ENCODE results near the gene CCR7. TPM values are rescaled to one million over a fixed set of nuclear protein-coding genes. Genes with fewer than 3 reads are reported as not detected.
A peak's percentile ranks its signal among the peaks of the same experiment; 100 is the strongest.

The CCR7 gene
- total RNA-seq (100 to 1,000 TPM; 268 to 269 TPM), polyA plus RNA-seq (100 to 1,000 TPM; 436 to 502 TPM)

- peak within 1 kb of the TSS; percentile 88 to 98 (median 96) for H3K4me3 Mint-ChIP-seq
- peaks cover 0 to 3% (median 0%) of the 10 kb centered on the region in 8 donors for H3K9me3 Mint-ChIP-seq
- no peaks in the 10 kb centered on the region for H3K27me3 Mint-ChIP-seq
- peaks cover 38 to 83% (median 60%) of the 10 kb centered on the region in 4 donors for H3K4me1 Mint-ChIP-seq
- H3K27ac ChIP-seq (ENCODE audit: low read depth, low read length) = peak within 1 kb of the TSS; percentile 94
- no peaks in the 10 kb centered on the region for H3K27me3 ChIP-seq (ENCODE audit: insufficient read depth, low read length)
- H3K27ac Mint-ChIP-seq = peak within 1 kb of the TSS; percentile 95 to 100 (median 99)
- DNase-seq = peak; percentile 83 to 94 (median 85)
- intact Hi-C loops (cut with micrococcal nuclease) = loop anchor here (1.0 to 10.0 kb wide), 5 partner anchors 11 to 160 kb away; partner anchors contain the start of gene TOP2A
- H3K36me3 Mint-ChIP-seq = peaks cover 36 to 47% of the 10 kb centered on the region in 2 donors
- peaks cover 73% of the 10 kb centered on the region for H3K4me1 ChIP-seq (ENCODE audit: insufficient read depth, low read length)
- H3K4me3 ChIP-seq (ENCODE audit: low read length in 2 of 2) = peak within 1 kb of the TSS; percentile 94 to 96
- ChIA-PET POLR2A (ENCODE audit: partially characterized antibody) (interaction anchor here (0.8 to 28.0 kb wide), 24 partner anchors 8 to 1124 kb away, joined by 3 to 1226 read pairs (median 8); partner anchors contain the start of genes EIF1, SMARCE1 and TOP2A), CTCF (ENCODE audit: partially characterized antibody) (interaction anchor here (0.9 to 19.3 kb wide), 9 partner anchors 10 to 248 kb away, joined by 3 to 512 read pairs (median 11); no protein-coding TSS in a partner anchor)
- H3K36me3 ChIP-seq (ENCODE audit: insufficient read depth, low read length) = peaks cover 9% of the 10 kb centered on the region
- H3K9me3 ChIP-seq (ENCODE audit: control insufficient read depth in 1 of 2, low read length in 2 of 2) = no peaks in the 10 kb centered on the region
Measured at GRCh38 chr17:40564883-40565768, at the start of gene CCR7. Gene CCR7 (minus strand): TSS chr17:40565472. CDS start chr17:40565409, 63 bp downstream.

- CTCF ChIA-PET (ENCODE audit: partially characterized antibody) = interaction anchor here (0.6 to 16.9 kb wide), 23 partner anchors 10 to 297 kb away, joined by 3 to 435 read pairs (median 6); partner anchors contain the start of gene CCR7
- Histone ChIP-seq H3K27ac (ENCODE audit: low read depth, low read length) (peak overlapping the region; percentile 66), H3K4me3 (ENCODE audit: low read length in 2 of 2) (no peak overlapping the region), H3K9me3 (ENCODE audit: control insufficient read depth in 1 of 2, low read length in 2 of 2) (no peaks in the 10 kb centered on the region), H3K36me3 (ENCODE audit: insufficient read depth, low read length) (no peaks in the 10 kb centered on the region), H3K27me3 (ENCODE audit: insufficient read depth, low read length) (no peaks in the 10 kb centered on the region), H3K4me1 (ENCODE audit: insufficient read depth, low read length) (peaks cover 77% of the 10 kb centered on the region)
- no peaks in the 10 kb centered on the region for H3K36me3 Mint-ChIP-seq
- intact Hi-C loops (cut with micrococcal nuclease) = loop anchor here (1.0 to 5.0 kb wide), 3 partner anchors 49 to 292 kb away; partner anchors contain the start of gene CCR7
- no peak for DNase-seq
- H3K9me3 Mint-ChIP-seq = peaks cover 0 to 1% (median 0%) of the 10 kb centered on the region in 8 donors
- H3K4me3 Mint-ChIP-seq = peak overlapping the region in 7 of 8 donors; percentile 31 to 83 (median 72)
- H3K27me3 Mint-ChIP-seq = no peaks in the 10 kb centered on the region
- H3K4me1 Mint-ChIP-seq = peaks cover 44 to 76% (median 66%) of the 10 kb centered on the region in 4 donors
- peak overlapping the region; percentile 86 to 97 (median 96) for H3K27ac Mint-ChIP-seq
- POLR2A ChIA-PET (ENCODE audit: partially characterized antibody) = interaction anchor here (0.6 to 22.3 kb wide), 16 partner anchors 9 to 198 kb away, joined by 3 to 1226 read pairs (median 20); partner anchors contain the start of genes CCR7 and SMARCE1
Measured at GRCh38 chr17:40614431-40615067, 49.3 kb upstream of the CCR7 start.

- H3K36me3 ChIP-seq (ENCODE audit: insufficient read depth, low read length) = no peaks in the 10 kb centered on the region
- Mint-ChIP-seq H3K9me3 (peaks cover 0 to 1% (median 0%) of the 10 kb centered on the region in 8 donors), H3K27ac (peak overlapping the region; percentile 94 to 100 (median 100)), H3K27me3 (no peaks in the 10 kb centered on the region), H3K4me3 (peak overlapping the region; percentile 80 to 91 (median 88)), H3K4me1 (peaks cover 51 to 81% (median 70%) of the 10 kb centered on the region in 4 donors), H3K36me3 (no peaks in the 10 kb centered on the region)
- intact Hi-C loops (cut with micrococcal nuclease) = loop anchor here (2.0 to 5.0 kb wide), 2 partner anchors 15 to 291 kb away; no protein-coding TSS in a partner anchor
- peak overlapping the region; percentile 96 for H3K27ac ChIP-seq (ENCODE audit: low read depth, low read length)
- peak overlapping the region; percentile 79 to 82 for H3K4me3 ChIP-seq (ENCODE audit: low read length in 2 of 2)
- CTCF ChIA-PET (ENCODE audit: partially characterized antibody) = interaction anchor here (1.1 to 16.9 kb wide), 10 partner anchors 8 to 1054 kb away, joined by 3 to 435 read pairs (median 5); partner anchors contain the start of gene CCR7
- H3K9me3 ChIP-seq (ENCODE audit: control insufficient read depth in 1 of 2, low read length in 2 of 2) = no peaks in the 10 kb centered on the region
- DNase-seq = peak in 1 of 5 donors; percentile 45
- POLR2A ChIA-PET (ENCODE audit: partially characterized antibody) = interaction anchor here (1.0 to 22.3 kb wide), 16 partner anchors 8 to 1076 kb away, joined by 3 to 1226 read pairs (median 20); partner anchors contain the start of genes CCR7 and SMARCE1
- no peaks in the 10 kb centered on the region for H3K27me3 ChIP-seq (ENCODE audit: insufficient read depth, low read length)
- peaks cover 78% of the 10 kb centered on the region for H3K4me1 ChIP-seq (ENCODE audit: insufficient read depth, low read length)
Measured at GRCh38 chr17:40613467-40614154, 48.3 kb upstream of the CCR7 start.

- H3K27ac ChIP-seq (ENCODE audit: low read depth, low read length) = peak overlapping the region; percentile 96
- DNase-seq = peak; percentile 83 to 96 (median 85)
- ChIA-PET CTCF (ENCODE audit: partially characterized antibody) (interaction anchor here (0.6 to 16.9 kb wide), 8 partner anchors 9 to 1055 kb away, joined by 3 to 435 read pairs (median 4); partner anchors contain the start of gene CCR7), POLR2A (ENCODE audit: partially characterized antibody) (interaction anchor here (0.6 to 22.3 kb wide), 15 partner anchors 7 to 1077 kb away, joined by 3 to 1226 read pairs (median 20); partner anchors contain the start of genes CCR7 and SMARCE1)
- H3K4me1 Mint-ChIP-seq = peaks cover 59 to 90% (median 79%) of the 10 kb centered on the region in 4 donors
- H3K27me3 ChIP-seq (ENCODE audit: insufficient read depth, low read length) = no peaks in the 10 kb centered on the region
- H3K9me3 Mint-ChIP-seq = peaks cover 0 to 1% (median 0%) of the 10 kb centered on the region in 8 donors
- peak overlapping the region; percentile 79 to 82 for H3K4me3 ChIP-seq (ENCODE audit: low read length in 2 of 2)
- no peaks in the 10 kb centered on the region for H3K36me3 ChIP-seq (ENCODE audit: insufficient read depth, low read length)
- H3K9me3 ChIP-seq (ENCODE audit: control insufficient read depth in 1 of 2, low read length in 2 of 2) = no peaks in the 10 kb centered on the region
- H3K4me1 ChIP-seq (ENCODE audit: insufficient read depth, low read length) = peaks cover 87% of the 10 kb centered on the region
- H3K36me3 Mint-ChIP-seq = no peaks in the 10 kb centered on the region
- intact Hi-C loops (cut with micrococcal nuclease) = loop anchor here (2.0 to 5.0 kb wide), 2 partner anchors 14 to 290 kb away; no protein-coding TSS in a partner anchor
- H3K4me3 Mint-ChIP-seq = peak overlapping the region; percentile 80 to 91 (median 88)
- H3K27ac Mint-ChIP-seq = peak overlapping the region; percentile 94 to 100 (median 100)
- no peaks in the 10 kb centered on the region for H3K27me3 Mint-ChIP-seq
Measured at GRCh38 chr17:40612599-40613244, 47.5 kb upstream of the CCR7 start.

- no peaks in the 10 kb centered on the region for H3K27me3 Mint-ChIP-seq
- intact Hi-C loops (cut with micrococcal nuclease) = loop anchor here (2.0 to 5.0 kb wide), 2 partner anchors 13 to 290 kb away; no protein-coding TSS in a partner anchor
Measured at GRCh38 chr17:40611840-40612474, 46.7 kb upstream of the CCR7 start.

More at GRCh38 chr17:40611840-40612474, 46.7 kb upstream of the CCR7 start:
- ChIA-PET POLR2A (ENCODE audit: partially characterized antibody) (interaction anchor here (0.7 to 22.3 kb wide), 10 partner anchors 7 to 289 kb away, joined by 3 to 1226 read pairs (median 30); partner anchors contain the start of genes CCR7 and SMARCE1), CTCF (ENCODE audit: partially characterized antibody) (interaction anchor here (0.6 to 16.9 kb wide), 4 partner anchors 9 to 207 kb away, joined by 3 to 435 read pairs (median 4); partner anchors contain the start of gene CCR7)
- no peak overlapping the region for H3K4me3 ChIP-seq (ENCODE audit: low read length in 2 of 2)
- peak overlapping the region; percentile 96 for H3K27ac ChIP-seq (ENCODE audit: low read depth, low read length)
- H3K36me3 ChIP-seq (ENCODE audit: insufficient read depth, low read length) = no peaks in the 10 kb centered on the region
- peak overlapping the region in 7 of 8 donors; percentile 39 to 85 (median 76) for H3K4me3 Mint-ChIP-seq
- H3K4me1 Mint-ChIP-seq = peaks cover 66 to 97% (median 85%) of the 10 kb centered on the region in 4 donors
- peaks cover 0 to 1% (median 0%) of the 10 kb centered on the region in 8 donors for H3K9me3 Mint-ChIP-seq
- peak overlapping the region; percentile 94 to 100 (median 100) for H3K27ac Mint-ChIP-seq
- no peaks in the 10 kb centered on the region for H3K9me3 ChIP-seq (ENCODE audit: control insufficient read depth in 1 of 2, low read length in 2 of 2)
- peaks cover 95% of the 10 kb centered on the region for H3K4me1 ChIP-seq (ENCODE audit: insufficient read depth, low read length)
- H3K36me3 Mint-ChIP-seq = no peaks in the 10 kb centered on the region
- H3K27me3 ChIP-seq (ENCODE audit: insufficient read depth, low read length) = no peaks in the 10 kb centered on the region
- DNase-seq = no peak

All from CD4-positive, alpha-beta memory T cell (primary cell).